Retina (tissue), 1 donor: Measurements from ENCODE around the gene LRRC32.

Experiments
- DNase-seq: peaks from one replicate; pipeline ENCODE4 v3.0.0-alpha.2; 2016

Gene LRRC32

DNA sequence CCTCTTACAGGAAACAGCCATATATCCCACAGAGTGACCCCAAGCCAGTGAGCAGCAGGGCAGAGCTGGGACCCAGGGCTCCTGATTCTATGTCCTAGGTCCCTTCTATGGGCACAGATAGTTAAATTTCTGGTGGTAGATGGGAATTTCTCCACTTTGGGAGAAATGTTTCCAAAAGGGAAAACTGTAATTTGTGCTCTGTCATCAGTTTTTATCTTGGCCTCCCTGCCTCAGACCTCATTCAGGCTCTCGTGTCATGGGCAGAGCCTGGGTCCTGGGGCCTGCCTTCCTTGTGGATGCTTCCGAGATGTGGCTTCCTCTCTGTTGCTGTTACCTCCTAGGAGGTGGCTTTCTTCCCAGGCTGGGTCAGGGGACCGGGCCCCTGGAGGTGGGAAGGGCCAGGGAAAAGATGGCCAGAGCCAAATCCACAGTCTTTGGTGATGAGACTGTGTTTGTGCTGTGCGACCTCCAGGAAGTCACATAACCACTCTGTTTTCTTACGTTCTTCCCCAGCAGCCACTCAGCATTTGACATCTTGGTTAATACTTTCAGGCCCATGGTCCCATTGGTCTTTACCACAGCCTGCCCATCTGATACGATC is 8.6 kb downstream of the LRRC32 start:
- no peak for DNase-seq

DNA sequence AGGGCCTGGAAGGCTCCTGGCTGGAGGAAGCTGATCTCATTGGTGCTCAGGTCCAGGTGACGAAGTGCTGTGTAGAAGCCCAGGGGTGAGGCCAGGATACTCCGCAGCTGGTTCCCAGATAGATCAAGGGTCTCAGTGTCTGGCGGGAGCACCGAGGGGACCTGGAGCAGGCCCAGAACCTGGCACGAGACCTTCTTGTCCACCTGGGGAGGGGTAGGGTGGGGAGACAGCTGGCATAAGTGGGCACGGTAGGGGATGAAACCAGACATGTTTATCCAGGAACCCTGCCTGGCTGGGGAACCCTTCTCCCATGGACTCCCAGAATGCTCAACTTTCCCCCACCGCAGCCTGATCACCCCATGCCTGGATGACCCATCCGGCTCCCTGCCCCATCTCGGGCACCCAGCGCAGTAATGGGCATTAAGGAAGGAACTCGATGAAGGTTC is 9.2 kb downstream of the LRRC32 start:
- DNase-seq = no peak

DNA sequence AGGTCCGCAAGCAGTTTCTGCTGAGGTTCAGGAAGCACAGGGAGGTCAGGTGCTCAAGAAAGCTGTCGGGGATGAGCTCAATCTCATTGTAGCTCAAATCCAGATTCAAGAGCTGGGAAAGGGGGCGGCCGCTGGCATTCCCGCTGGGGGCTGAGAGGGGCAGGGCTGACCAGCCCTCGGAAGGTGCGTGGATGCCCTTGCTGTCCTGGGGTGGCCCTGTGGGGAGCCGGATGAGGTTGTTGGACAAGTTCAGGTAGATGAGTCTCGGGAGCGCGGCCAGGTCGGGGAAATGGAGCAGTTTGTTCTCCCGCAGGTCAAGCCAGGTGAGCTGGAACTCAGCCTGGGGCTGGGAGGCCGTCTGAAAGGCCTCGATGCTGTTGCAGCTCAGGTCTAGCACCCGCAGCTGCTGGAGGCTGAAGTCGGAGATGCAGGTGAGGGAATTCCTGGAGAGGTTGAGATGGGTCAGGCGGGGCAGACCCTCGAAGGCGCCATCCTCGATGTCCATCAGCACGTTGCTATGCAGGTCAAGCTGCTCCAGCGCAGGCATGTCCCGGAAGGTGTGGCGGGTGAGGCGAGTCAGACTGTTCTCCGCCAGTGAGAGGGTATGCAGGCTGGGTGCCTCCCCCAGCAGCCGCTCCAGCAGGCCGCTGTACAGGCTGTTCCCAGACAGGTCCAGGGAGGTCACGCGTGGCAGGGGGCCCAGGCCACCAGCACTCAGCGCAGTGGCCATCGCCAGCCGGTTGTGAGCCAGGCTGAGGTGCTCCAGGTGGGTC is 9.8 kb downstream of the LRRC32 start:
- DNase-seq = no peak

DNA sequence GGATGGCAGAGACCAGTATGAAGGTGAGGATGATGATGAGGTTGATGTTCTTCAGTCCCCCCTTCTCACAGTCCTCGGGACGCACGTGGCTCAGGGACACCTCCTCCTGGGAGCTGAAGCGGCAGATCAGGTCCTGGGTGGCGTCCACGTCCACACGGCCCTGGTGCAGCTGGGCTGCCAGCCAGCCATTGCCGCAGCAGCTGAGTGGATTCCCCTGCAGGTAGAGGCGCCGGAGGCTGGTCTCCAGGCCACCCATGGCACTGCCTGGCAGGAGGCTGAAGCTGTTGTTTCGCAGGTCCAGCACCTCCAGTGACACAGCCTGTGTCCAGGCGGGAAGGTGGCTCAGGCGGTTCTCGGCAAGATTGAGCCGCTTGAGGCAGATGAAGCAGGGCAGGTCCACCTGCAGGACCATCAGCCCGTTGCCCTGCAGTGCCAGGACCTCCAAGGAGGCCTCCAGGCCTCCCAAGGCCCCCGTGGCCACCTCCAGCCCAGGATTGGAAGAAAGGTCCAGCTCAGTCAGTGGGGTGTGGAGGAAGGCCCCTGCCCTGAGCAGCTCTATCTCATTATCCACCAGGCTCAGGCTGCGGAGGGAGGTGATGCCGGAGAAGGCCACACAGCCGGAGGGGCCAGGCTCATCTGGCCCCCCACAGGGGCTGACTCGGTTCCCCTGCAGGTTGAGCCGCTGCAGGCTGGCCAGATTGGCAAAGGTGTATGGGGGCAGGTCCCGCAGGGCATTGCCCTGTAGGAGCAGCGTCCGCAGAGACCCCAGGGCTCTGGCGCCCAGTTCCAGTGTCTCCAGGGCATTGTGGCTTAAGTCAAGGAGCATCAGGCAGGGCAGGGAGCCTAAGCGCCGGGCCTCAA is 10.6 kb downstream of the LRRC32 start:
- no peak for DNase-seq

DNA sequence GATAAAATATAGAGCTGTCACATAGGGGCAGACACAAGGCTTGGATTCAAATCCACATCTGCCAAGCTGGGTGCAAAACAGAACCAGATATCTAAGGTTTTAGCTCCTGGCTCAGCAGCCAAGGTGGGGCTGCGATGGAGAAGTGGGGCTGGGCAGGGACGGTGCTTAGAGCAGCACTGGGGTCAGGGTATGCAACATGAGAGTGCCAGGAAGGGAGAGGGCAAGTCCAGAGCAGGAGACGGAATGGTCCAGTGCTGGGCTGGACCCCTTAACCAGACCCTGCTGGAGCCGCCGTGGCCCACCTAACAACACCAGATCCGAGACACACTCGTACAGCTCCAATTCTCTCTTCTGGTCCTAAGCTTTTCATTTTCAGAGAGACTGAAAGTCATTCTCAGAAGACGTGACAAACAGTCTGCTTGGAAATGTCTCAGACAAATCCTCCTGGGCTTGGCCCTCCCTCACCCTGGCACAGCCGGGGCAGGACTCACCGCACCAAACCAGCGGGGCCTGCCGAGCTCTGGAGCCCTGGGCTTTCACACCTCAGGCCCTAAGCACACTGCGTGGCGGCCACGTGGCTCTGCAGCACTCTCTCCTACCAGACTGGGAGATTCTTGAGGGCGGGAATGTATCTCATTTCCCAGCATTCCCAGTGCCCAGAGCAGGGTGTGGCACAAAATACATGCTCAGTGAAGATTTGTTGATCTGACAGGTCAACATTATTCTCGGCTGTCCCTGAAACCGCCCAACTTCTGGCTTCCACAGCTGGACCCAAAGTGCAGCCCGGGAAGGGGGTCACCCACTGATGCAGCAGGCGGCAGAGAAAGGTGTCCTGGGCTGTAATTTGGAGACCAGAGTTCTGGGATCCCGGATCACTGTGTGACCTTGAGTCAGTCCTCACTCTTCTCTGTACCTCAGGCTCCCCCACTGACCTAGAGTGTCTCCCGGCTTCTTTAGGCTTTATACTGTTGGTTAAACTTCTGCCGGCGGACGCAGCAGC is 11.6 kb downstream of the LRRC32 start:
- no peak for DNase-seq

DNA sequence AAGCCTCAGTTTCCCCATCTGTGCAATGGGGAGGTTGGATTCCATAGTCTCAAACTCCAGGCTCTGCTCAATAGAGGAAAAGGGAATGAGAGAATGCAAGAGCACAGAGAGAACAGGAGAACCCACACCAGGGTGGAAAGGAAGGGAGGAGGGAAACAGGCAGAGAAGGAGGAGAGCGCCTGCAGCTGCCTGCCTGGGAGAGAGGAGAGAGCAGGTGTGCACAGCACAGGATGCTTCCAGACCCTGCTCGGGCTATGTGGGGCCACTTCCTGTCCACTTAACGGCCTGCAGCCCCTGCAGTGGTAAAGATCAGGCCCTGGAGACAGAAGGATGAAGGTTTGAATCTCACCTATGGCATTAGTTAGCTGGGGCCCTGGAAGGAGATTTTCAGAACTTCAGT is 12.3 kb downstream of the LRRC32 start:
- no peak for DNase-seq

DNA sequence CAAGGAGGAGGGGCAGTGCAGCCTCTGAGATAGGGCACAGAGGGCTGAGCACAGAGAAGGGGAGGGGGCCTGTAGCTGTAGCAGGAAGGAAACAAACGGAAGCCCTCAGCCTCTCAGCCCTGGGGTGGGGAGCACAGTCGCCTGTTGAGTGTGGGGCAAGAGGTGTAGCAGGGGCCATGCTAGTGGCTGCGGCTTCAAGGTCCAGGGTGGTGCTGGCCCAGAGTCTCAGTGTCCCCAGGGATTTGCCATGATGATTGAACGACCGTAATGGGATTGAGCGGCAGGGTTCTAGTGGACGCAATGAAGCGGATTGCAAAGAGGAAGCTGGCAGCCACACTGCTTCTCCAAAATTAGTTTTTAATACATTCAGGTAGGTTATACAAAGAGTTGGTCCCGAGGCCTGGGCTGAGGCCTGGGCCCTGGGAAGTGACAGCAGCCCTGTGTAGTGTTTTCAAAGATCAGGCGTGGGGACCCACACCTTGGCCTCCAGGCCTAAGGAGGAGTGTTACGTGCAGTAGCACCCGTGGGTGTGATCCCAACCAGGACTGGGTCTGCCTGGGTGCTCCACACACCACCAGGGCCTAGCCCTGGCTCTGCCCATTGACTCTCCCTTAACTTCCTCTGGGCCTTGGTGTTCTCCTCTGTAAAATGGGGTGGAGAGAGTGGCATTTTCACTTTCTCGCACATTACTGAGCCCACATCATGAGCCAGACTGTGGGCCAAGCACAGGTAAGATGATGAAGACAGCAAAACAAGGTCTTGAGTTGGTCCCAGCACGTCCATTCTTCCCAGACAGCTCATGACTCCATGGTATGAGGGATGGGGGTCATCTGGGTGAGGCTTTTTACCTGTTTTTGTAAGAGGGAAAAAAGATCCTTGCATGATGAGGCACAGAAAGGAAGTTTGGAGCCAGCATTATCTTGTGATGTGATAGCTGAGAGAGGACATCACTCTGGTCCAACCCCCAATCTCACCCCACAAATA is 13.1 kb downstream of the LRRC32 start:
- DNase-seq = no peak

DNA sequence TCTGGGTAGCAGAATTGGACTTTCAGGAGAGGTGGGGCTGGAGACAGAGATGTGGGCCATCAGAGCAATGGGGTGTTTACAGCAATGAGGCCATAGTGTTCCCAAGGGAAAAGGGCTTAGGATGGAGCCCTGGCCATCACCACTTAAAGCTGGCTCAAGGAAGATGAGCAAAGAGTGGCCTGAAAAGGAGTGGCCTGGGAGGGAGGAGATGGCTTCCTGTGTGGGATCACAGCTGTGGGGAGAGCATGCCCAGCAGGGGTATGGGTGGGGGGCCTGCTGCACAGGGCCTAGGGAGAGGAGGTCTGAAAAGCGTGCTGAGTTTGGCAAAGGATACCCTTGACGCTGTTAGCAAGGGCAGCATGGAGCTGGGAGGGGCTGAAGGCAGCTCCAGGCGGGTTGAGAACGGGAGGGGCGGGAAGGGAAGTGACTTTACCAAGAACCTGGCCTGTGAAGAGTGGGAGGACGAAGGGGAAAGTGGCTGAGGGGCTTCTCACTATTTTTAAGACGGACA is 13.9 kb downstream of the LRRC32 start:
- DNase-seq = no peak

DNA sequence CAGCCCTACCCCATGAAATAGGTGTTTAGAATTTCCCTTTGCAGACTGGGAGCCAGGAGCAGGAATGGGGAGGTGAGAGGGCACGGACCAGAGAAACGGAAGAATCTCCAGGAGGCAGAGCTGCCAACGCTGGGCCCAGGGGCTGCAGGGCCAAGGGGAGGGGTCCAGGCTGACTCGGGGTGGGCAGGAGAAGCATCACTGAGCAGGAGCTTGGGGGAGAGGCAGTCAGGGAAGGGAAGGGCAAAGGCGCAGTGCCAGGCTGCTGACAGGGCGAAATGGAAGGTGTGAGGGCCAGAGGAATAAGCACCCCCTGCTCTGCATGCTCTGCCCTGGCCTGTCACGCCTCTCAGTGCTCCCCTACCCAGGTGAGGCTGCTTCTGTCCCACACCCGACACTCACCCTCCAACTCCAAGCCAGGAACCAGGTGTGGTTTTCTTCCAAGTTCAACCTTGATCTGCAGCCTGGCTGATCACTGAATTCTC is 14.5 kb downstream of the LRRC32 start:
- no peak for DNase-seq

DNA sequence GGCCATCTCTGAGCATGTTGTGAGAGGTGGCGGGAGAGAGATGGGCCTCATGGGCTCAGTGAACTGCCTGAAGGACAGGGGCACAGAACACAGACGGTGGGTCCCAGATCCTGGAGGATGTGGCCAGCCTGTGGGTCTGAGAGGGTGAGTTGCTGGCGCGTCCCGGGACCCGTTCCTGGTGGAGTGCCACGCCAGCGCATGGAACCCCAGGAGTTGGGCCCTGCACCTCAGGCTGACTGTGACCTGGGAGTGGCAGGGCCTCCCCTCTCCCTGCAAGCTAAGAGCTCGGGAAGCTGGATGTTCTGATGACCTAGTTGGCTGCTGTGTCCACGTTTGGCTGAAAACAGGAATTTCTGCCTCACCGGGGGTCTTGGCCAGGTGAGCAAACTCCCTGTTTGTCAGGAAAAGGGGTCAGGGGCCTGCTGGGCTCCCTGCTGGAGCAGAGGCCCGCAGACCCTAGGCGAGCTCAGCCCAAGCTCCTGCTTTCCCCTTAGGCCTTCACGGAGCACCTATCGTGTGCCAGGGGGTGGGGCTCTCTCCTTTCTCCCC is 15.0 kb downstream of the LRRC32 start:
- no peak for DNase-seq

DNA sequence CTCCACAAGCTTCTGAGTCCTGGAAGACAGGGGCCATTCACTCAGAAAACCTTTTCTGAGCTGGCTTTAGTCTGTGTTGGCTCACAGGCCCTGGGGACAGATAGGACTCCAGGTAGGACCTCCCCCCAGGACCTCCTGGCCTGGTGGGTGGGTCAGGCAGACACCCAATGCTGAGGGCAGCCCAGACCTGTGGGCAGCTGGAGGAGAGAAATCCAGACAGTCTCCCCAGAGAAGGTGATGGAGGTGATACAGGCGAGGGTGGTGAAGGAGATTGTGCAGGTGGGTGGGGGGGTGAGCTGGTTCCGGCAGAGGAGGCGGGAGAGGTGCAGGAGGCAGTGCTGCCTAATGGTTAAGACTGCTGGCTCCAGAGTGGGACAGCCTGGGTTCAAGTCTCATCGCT is 15.6 kb downstream of the LRRC32 start:
- no peak for DNase-seq

DNA sequence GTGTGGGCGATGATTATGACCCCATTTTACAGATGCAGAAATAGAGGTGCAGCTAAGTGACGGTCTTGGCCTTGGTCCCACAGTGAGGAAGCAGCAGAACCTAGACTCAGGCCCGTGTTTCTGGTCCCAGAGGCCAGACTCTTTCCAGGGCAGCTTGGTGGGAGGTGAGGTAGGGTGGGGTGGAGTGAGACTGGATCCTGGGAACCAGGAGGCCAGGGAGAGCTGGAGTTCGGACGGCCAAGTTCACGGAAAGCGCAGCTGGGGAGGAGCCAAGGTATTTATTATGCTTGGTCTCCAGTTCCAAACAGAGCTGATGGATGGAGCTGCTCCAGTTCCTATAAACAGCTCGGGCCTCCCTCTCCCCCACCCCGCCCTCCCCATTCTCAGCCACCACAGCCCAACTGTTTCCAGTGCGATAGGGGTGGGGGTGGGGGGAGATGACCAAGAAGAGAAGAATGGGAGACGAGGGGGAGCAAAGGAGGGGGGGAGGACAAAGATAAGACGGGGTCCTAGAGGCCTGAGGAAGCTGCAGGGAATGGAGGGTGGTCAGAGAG is 16.2 kb downstream of the LRRC32 start:
- DNase-seq = no peak

DNA sequence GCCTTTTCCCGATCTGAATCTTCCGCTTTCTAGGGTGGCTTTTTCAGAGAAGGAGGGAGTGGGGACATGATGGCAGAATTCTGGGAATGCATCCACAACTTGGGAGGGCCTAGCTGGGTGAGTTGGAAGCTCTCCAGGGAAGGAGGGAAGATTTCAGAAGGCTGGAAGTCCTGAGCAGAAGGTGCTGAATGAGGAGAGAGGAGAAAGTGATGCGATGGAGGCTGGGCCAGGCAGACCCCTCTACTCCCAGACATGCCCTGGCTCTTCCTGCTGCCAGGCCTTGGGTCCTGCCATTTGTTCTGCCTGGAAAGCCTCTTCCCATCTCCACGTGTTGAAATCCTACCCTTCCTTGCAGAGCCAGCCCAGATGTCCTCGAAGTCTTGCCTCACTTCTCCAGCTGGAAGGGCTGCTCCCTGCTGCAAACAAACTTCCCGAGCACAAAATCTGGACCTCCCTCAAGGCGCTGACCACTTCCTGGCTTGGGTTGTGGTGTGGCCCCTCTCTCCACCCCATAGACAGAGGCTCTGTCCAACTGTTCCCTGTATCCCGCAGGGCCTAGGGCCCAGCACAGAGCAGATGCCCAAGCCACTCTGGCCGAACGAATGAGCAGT is 16.8 kb downstream of the LRRC32 start:
- no peak for DNase-seq

DNA sequence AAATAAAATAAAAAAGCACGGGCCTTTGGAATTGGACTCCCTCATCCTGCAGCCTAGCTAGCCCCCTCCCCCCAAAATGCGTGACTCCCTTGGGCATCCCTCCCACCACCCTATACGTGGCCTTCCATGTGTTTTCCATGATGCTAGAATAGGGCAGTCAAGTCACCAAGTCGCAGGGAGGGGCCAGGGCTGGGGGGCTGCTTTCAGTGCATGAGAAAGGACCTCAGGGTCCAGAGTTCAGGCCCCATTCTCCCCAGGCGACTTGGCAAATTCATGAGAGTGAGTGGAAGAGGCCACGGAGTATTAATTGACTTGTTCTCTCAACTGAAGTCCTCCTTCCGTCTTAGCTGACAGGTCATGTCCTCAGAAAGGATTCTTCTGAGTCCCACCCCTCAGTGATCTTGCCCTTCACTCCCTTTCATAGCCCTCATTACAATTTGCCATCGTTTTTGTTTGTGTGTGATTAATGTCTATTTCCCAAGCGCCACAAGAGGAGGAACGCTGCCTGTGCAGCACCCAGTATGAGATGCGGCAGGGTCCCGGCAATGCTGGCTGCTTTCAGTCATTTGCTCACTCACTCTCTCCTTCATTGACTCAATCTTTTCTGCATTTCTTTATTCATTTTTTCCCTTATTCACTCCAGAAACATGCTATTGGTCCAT is 17.4 kb downstream of the LRRC32 start:
- no peak for DNase-seq

DNA sequence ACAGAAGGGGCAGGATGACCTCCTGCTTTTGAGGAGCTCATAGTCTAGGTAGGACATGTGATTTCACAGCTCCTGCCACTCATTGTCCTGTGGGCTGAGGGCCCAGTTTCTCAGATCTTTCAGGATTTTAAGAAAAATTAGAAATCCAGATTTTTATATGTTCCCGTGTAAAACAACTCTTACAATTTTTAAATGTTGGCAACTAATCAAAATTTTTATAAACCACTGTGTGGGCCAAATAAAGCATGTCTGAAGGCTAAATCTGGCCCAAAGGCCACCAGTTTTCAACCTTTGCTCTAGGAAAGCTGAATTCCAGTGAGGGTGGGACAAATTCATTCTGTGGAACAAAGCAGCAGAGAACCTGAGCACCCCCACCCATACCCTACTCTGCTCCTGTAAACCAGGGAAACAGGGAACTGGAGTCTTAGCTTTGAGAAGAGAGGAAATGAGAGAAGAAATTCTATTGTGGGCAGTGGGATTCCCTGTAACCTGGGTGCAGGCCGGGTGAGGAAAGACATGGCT is 20.6 kb downstream of the LRRC32 start:
- DNase-seq = no peak

DNA sequence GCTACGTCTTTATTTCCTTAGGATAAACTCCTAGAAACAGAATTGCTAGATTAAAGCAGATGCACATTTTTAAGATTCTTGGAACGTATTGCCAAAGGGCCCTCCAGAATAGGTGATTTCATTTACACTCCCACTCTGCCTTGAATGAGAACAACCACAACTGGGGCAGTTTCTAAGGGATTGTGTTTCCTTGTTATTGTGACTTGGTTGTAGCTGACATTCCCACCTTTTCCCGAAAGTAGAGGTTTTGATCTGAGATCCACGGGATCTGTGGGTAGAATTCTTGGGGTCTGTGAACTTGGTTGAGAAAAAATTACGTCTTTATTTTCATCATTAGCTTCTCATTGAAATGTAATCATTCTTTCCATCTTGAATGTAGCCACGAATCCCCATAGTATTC is 21.5 kb downstream of the LRRC32 start:
- no peak for DNase-seq

DNA sequence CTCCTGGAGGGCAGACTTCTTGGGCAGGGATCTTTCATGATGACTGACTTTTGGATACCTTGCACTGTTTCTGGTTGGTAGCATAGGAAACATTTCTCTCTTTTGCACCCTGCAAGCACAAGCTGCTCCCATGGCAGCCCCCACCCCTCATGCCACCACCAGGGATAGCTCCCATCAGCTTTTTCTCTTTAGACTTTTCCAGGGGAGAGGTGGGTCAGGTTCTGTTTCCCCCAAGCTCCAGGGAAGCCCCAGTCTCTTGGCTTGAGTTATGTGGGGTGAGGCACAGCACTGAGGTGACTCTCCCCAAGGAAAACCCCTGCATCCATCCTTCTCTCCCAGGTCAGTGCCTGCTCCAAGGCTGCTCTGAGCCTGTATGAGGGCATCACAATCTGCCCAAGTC is 22.5 kb downstream of the LRRC32 start:
- DNase-seq = no peak

DNA sequence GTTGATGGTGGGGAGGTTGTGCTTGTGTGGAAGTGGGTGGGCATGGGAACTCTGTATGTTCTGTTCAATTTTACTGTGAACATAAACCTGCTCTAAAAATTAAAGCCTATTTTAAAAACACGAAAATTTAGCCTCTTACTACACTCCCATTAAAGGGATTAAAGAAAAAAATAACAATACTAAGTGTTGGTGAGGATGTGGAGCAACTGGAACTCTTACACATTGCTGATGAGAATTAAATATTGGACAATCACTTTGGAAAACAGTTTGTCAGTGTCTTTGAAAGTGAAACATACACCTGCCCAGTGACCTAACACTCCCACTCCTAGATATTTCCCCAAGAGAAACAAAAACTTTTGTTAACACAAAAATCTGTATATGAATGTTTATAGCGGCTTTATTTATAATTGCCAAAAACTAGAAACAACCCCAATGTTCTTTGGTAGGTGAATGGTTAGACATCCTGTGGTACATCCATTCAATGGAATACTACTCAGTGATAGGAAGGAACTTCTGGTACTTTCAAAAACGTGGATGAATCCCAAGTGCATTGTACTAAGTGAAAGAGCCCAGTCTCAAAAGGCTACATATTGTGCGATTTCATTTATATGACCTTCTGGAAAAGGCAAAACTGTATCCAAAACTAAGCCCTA is 23.5 kb downstream of the LRRC32 start:
- no peak for DNase-seq
